Coronary artery (tissue), 2 donors: ENCODE data around the gene TSC22D1.
A peak's percentile ranks its signal among the peaks of the same experiment; 100 is the strongest.

Source experiments
- DNase-seq: peaks from one replicate; pipeline ENCODE4 v3.0.0-alpha.2; 2017; ENCODE audit warnings: low spot score
- H3K27ac ChIP-seq, 2 donors: fragments of 200-600 bp; sonication (generic); one replicate each; pipeline ENCODE4 v1.5.1; 2016 to 2019
- H3K4me3 ChIP-seq: fragments of 200-600 bp; sonication (generic); 2 replicates; pipeline ENCODE4 v1.5.1; 2016; ENCODE audit warnings: mild to moderate bottlenecking, moderate library complexity
- TF ChIP-seq, protein P1 (sequence below): fragments of 200-600 bp; sonication (generic); IDR thresholded peaks from one replicate; pipeline ENCODE4 v1.5.1; 2019; ENCODE audit warnings: antibody characterized with exemption

Gene TSC22D1

DNA sequence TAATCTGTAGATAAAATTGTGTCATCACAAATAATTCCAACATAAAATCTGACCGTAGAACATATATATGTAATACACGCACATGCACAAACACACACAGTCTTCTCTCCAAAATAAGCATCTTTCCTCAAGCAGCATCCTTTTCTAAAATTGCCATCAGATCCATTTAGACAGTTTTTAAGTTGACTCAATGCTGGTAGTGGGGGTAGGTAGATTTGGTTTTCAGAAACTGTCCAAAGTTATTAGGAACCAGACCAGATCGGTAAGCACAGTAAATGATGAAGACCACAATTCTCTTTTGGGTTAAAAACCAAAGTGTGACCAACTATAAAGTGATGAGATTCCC lies 137.9 kb downstream of the TSC22D1 start:
- TF ChIP-seq, protein P1, sequence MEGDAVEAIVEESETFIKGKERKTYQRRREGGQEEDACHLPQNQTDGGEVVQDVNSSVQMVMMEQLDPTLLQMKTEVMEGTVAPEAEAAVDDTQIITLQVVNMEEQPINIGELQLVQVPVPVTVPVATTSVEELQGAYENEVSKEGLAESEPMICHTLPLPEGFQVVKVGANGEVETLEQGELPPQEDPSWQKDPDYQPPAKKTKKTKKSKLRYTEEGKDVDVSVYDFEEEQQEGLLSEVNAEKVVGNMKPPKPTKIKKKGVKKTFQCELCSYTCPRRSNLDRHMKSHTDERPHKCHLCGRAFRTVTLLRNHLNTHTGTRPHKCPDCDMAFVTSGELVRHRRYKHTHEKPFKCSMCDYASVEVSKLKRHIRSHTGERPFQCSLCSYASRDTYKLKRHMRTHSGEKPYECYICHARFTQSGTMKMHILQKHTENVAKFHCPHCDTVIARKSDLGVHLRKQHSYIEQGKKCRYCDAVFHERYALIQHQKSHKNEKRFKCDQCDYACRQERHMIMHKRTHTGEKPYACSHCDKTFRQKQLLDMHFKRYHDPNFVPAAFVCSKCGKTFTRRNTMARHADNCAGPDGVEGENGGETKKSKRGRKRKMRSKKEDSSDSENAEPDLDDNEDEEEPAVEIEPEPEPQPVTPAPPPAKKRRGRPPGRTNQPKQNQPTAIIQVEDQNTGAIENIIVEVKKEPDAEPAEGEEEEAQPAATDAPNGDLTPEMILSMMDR = no peak
- Histone ChIP-seq H3K4me3 (no peak overlapping the region), H3K27ac (no peak overlapping the region)
- no peak for DNase-seq

DNA sequence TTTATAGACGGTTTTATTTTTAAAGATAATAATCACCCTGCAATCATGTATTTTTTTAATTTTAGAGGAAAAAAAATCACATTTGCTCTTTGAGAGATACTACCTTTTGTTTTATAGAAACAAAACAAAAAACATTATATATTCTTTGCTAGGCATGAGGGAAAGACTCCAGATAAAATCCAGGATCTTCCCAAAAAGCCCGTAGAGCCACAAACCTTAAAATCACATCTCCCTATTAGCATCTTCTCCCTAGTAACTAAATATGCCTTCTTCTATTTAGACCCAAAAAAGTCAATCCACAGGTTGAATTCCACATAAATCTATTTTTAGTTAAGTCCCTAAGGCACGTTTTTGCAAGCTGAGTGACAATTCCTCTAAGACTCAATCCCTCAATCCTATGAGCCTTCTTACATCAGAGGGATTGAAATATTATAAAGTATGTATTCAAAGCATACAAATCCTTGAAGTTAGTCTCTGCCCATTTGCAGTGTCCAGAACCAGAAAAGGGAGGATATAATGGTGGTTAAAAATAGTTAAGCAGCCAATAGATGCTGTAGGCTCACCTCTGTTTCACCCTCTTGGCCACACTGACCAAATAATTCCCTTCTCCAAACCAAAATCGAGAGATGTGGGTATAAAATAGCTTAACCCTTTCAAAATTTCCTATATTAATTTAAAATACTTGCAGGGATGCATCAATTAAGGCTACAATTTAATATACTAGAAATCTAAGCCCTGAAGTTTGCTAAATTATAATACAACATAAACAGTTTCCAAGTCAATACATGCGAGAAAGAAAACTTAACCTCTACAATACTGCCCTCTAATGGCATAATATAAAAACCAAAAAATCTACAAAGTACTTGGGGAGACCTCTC lies 138.5 kb downstream of the TSC22D1 start:
- Histone ChIP-seq H3K4me3 (peak overlapping the region; percentile 87), H3K27ac (peak overlapping the region; percentile 83 to 95)
- TF ChIP-seq, protein P1 = no peak
- DNase-seq = no peak

DNA sequence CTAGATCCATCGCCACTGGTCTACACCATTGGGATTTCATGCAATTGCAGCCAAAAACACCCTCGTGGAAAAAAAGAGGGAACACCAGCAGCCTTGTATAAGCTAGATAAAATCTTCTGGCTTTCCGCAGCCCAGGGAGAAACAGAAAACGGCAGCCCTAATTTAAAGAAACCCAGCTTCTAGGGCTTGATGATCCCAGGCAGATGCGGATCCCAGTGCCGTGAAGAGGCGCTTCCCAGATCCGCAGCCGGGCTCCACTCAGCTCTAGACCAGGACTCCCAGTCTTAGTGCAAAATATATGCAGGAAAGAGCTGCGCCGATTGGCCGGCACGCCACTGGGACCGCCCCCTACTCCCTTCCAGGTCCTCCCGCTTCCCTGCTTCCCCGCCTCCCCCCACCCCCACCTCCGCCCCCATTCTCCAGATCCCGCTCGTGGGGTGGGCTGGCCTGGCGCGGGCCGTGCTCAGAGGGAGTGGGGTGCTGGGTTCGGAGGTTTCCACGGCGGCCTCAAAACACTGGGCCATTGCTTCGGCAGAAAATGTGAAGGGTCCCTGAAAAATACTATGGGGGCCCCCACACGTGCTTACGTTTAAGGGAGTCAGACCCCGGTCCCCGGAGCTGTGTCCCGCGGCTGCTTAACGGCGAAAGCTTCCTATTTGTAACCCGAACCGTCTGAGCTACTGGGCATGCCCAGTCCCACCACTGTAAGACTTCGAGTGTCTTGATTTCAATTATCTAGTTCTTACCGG lies 139.4 kb downstream of the TSC22D1 start:
- peak overlapping the region; percentile 87 for H3K4me3 ChIP-seq
- DNase-seq = peak; percentile 97
- TF ChIP-seq, protein P1 = no peak
- H3K27ac ChIP-seq = peak overlapping the region; percentile 83 to 95

DNA sequence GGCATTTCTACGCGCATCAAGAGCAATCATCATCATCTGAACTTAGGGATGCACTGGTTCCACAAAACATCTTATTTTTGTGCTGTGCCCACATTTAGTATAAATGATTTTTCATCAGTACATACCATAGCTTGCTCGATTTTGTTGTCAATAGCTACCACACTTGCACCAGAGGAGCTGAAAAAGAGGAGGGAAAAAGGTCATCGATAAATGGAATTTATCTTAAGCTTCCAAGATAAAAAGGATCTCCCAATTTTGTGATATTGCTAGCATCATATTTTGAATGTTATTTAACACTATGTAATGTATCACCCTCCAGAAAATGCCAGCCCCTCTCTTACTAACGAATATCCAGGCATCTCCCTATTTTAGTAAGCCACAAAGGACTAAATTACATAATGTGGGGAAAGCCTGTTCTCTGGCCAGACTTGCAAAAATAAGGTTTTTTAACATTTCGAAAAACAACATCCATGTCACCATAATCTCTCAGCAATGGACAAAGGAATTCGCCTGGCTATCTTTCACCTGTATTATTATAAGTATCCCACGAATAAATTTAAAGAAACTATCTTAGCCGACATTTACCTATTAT lies 140.1 kb downstream of the TSC22D1 start:
- peak overlapping the region; percentile 87 for H3K4me3 ChIP-seq
- TF ChIP-seq, protein P1 = no peak
- peak overlapping the region; percentile 83 to 95 for H3K27ac ChIP-seq
- no peak for DNase-seq

DNA sequence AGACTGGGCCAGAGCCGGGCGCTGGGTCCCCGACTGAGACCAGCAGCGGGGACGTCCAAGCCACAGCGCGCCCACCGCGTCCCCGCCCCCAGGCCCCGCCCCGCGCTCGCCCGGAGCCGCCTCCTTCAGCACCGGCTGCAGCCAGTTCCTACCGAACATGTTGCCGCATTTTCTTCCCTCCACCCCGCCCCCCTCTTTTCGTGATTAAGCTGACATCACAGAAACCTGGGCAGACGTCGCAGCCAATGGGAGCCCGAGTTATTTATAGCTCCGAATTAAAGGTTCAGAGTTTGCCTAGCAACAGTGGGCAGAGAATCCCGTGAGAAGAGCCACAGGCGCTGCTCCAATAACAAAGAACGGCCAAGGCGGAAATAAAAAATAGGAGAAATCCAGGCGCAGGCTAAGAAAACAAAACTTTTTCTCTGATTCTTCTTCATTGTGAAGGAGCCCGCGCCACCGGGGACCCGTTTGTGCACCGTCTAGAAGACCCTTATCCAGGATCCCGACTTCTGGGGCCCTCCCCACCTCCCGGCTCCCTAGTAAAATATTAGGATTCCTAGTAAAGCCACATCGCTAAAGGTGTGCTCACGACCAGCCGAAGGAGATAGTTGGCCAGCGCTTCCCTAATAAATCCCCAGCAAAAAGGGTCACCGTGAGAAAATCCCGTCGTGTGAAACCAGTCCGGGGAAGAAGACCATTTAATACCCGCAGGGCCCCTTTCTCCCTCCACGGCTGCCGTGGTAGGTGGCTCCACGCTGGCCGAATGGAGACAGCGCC lies 140.8 kb downstream of the TSC22D1 start:
- H3K4me3 ChIP-seq = peak overlapping the region; percentile 87
- TF ChIP-seq, protein P1 = no peak
- H3K27ac ChIP-seq = peak overlapping the region; percentile 83 to 95
- DNase-seq = peak; percentile 97

DNA sequence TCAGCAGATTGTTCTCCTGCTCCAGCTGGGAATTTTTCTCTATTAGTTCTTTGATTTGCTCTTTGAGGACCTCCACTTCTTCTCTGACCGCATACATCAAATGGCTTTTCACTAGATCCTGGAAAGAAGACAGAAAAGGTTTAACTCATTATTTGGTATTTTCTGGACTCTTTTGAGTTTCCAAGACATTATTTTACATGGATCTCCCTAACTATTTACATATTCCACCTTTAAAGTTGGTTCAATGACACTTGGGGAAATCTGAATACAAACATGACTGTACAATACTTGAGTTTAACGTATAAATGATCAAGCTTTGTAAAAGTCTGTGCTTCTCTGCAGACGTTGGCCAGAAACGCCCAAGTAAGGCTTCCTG lies 141.4 kb downstream of the TSC22D1 start:
- DNase-seq = no peak
- Histone ChIP-seq H3K4me3 (peak overlapping the region; percentile 87), H3K27ac (peak overlapping the region; percentile 76 to 95)
- TF ChIP-seq, protein P1 = no peak
